Stimulated activated CD8-positive, alpha-beta memory T cell treated with anti-CD3 and anti-CD28 coated beads, Interleukin-15, amount 100 ng/mL, for 1 hour (primary cell): ENCODE measurements around the gene NAMPT.
"Not testable (repeated sequence)": the region's sequence is repeated elsewhere in the genome, so short reads cannot be mapped to it uniquely, and the experiment has no call there.

Experiments used
- DNase-seq: peaks from one replicate; pipeline ENCODE4 v3.0.0-alpha.2; 2020; ENCODE audit warnings: low read depth

Gene NAMPT

DNA sequence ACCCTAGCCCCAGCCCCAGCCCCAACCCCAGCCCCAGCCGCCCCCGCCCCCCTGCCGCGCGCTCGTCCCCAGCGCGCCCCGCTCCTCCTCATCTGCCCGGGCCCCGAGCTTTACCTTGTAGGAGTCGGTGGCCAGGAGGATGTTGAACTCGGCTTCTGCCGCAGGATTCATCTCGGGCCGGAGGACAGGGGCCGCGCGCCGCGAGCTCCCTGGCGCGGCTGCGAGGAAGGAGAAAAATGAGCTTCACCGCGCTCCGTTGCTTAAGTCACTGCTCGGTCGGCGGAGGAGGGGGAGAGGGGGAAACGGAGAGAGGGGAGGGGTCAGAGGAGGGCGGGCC is at the start of gene NAMPT:
TSS of gene NAMPT (minus strand) at position 270 of the 337 bp plus-strand sequence. CDS start at position 171, 99 bp downstream.
- no peak for DNase-seq

DNA sequence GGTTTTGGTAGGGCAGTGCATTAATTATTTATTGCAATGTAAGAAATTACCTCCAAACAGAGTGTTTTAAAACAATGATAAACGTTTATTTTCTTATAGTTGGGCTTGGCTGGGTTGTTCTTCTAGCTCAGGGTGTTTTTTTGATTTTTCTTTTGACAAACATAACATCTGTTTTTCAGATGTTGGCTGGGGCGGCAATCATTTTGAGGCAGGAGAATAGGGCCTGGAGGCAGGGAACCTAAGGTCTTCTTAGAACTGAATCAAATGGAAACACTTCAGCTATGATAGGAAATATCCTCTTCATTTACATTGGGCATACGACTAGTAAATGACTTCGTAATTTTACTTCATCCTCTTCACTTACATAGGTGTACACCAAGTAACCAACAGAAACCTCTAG is 47.4 kb upstream of the NAMPT start:
- DNase-seq, result no peak

DNA sequence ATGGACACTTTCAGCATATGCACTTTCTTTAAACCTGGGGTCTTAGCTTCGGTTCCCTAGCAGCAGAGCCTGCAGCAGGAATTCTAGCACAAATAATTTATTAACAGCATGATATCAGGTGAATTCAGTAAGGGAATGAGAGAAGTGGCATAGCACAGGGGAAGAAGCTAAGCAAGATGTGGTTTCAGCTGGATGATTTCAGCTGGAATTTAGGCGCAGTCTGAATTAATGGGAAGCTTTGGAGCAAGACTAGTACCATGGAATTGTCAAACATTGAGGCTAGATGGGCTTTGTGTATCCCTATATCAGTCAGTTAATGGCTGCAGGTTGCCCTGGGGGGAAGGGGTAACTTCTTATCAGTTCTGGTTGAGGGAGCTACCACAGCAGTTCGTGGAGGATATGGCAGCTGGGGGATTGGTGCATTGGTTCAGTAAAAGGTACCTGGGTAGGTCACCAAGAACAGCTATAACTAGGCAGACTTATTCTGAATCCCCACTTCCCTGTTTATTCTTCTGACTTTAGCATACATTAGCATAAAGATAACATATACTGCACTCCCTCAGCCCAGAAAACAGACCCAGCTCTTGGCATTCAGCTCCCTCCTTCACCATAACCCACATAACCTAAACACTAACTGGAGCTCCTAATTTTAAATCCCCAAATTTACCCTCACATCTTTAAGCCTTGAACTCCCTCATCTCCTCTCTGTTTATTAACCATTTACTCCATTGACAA is 46.8 kb upstream of the NAMPT start:
- no peak for DNase-seq

DNA sequence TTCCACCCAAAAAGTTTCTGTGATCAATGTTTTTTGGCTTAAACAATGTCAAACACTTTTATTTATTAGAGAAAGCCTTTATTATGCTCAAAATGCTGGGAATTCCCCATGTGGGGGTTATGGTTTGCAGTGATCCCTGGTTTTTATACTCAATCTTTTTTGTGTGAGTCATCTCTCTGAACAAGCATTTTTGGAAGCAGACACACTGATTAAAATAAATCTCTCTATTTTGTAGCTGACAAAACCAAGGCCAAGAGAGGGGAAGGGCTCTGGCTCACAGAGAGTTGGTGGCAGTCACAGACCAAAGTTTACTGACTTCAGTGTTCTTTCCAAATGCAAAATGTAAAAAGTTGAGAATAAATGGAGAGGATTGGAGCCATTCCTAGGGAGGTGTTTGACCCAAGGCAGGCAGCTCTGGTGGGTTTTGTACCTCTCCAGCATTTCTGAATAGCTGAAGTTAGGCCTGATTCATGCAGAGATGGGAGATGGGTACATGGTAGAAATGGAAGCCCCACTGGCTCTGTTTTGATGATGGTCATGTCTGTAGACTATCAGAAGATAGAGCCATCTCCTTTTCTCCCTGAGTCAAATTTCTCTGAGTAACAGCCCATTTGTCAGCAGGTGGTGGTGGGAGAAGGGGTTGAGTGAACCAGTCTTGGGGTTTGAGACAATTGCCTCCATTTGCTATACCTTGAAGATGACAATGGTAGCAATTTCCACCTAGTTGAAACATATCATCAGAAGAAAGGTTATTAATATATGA is 45.4 kb upstream of the NAMPT start:
- no peak for DNase-seq

GRCh38 chr7:106329408-106329807 is 44.6 kb upstream of the NAMPT start:
- DNase-seq, result no peak

- DNase-seq, result no peak
These were observed 43.0 kb upstream of the NAMPT start for GRCh38 chr7:106327538-106328481.

DNA sequence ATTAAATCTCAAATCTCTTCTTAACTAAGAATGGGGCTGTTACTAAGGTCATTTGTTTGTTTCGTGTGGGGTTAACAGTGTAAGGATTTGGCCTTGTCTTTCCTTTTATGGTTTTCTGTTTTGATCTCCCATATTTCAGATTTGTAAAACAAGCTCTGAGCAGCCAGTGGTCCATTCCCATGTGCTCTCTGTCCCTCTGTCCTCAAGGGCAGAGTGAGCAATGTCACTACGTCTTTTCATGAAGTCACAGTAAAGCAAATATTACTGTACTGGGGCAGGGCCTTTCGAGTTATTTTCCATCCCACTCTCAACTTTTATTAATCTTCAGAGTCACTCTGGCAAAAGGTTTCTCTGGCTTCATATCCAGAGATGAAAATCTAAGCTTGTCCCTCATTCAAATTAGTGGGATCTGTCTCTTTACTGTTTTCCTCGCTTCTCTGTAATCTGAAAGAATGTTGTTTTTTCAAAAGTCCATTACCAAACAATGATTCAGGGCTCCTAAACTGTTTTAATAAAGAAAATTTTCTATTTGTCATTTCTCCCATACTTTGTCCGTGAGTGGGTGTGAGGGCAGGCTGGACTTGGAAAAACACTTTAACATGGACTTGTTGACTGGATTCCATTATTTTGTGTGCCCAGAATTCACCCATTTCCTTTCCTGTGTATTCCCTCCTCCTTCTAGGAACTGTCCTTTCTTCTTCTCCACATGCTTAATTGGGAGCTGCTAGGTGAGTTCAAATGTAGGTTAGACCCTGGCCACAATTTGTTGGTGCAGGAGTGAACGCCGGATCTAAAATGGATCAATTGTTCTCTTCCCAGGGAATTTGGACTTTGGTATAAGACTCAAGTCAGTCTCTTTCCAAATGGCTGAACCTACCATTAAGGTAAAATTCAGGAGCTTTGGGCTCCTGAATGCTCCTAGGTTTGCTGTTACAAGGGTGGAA is 42.1 kb upstream of the NAMPT start:
- DNase-seq, result no peak

GRCh38 chr7:106324509-106324908 is 39.7 kb upstream of the NAMPT start:
- DNase-seq, result not testable (repeated sequence)

DNA sequence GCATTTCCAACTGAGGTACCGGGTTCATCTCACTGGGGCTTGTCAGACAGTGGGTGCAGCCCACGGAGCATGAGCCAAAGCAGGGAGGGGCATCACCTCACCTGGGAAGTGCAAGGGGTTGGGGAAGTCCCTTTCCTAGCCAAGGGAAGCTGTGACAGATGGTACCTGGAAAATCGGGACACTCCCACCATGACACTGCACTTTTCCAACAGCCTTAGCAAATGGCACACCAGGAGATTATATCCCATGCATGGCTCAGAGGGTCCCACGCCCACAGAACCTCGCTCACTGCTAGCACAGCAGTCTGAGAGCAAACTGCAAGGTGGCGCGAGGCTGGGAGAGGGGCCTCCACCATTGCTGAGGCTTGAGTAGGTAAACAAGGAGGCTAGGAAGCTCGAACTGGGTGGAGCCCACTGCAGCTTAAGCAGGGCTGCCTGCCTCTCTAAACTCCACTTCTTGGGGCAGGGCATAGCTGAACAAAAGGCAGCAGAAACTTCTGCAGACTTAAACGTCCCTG is 35.5 kb upstream of the NAMPT start:
- not testable (repeated sequence) for DNase-seq

DNA sequence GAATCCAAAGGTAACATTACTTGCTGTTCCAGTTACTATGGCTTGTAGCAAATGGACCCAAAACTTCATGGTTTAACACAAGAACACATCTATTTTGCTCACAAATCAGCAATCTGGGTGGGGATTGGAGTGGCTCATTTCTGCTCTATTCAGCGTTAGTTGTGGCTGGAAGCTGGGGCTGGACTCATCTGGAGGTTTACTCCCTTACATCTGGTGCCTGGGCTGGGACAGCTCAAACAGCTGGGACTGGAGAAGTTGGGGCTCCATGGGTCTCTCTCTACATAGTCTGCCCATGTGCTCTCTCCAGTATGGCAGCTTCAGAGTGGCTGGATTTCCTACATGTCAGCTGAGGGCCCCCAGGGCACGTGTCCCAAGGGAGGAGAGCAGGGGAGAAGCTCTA is 33.7 kb upstream of the NAMPT start:
- no peak for DNase-seq

- no peak for DNase-seq
These were observed 33.2 kb upstream of the NAMPT start for GRCh38 chr7:106317971-106318370.

DNA sequence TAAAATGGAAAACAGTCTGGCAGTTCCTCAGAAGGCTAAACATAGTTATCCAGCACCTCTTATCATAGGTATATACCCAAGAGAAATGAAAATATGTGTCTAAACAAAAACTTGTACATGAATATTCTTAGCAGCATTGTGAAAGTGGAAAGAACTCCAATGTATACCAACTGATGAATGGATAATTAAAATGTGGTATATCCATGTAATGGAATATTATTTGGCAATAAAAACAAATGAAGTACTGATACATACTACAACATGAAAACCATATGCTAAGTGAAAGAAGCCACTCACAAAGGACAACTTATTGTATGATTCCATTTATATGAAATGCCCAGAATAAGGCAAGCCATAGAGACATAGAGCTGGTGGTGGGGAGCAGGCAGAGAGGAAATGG is 32.2 kb upstream of the NAMPT start:
- DNase-seq, result no peak

GRCh38 chr7:106314875-106315274 is 30.1 kb upstream of the NAMPT start:
- no peak for DNase-seq

DNA sequence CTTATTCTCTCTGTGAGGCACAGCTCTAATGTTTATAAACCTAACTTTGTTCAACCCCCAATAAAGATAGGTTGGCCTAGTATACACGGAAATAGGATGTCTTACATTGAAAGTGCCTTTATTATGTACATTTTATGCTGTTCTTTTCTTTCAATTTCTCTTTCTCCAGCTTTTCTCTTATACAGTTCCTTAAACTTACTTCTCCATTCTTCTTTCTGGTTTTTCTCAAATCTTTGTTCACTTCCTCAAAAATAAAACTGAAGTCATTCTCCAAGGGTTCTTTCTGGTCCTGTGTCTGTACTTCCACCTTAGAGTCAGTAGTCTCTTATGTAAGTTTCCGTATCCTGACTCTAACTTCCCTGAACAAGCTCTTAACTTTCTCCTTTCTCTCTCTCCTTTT is 29.2 kb upstream of the NAMPT start:
- DNase-seq, result no peak

- DNase-seq, result no peak
These were observed 28.7 kb upstream of the NAMPT start for GRCh38 chr7:106313456-106313901.

GRCh38 chr7:106312906-106313305 is 28.1 kb upstream of the NAMPT start:
- no peak for DNase-seq

- no peak for DNase-seq
These were observed 27.5 kb upstream of the NAMPT start for GRCh38 chr7:106312099-106312871.

GRCh38 chr7:106309362-106309761 is 24.6 kb upstream of the NAMPT start:
- DNase-seq, result no peak

DNA sequence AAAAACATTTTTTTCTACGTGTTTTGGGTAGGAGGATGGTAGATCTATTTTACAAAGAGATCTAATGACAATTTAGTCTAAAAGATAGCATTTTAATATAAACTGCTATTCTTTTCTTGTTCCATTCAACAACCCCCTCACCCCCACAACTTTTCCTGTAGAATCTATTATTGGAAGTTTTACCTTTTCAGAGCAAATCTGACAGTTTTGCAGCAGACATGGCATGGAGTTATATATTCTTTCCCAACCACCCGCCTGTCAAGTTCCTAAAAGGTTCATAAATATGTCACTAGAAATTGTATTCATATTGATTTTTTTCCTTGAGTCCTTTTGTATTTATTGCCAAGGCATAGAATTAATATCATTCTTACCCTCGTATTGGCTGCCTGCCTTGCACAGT is 21.5 kb upstream of the NAMPT start:
- DNase-seq, result no peak

- no peak for DNase-seq
These were observed 20.9 kb upstream of the NAMPT start for GRCh38 chr7:106305732-106306131.
